ENCODE data around the gene C1QBP.

The C1QBP gene

GRCh38 chr17:5418858-5419355 is 20.0 kb downstream of the C1QBP start:
- H3K4me1 ChIP-seq (ENCODE audit: control insufficient read depth, insufficient read depth, low read length) = no peaks in the 10 kb centered on the region
- H3K36me3 ChIP-seq (ENCODE audit: control insufficient read depth, insufficient read depth, low read length) = peaks cover 9% of the 10 kb centered on the region; the same call in 1 of the 2 replicates
- H3K27ac ChIP-seq (ENCODE audit: low read length) = no peak overlapping the region
- WGBS (ENCODE audit: insufficient coverage, insufficient read length) = no CpG with 5 or more reads among the region's 26 CpGs
- H3K9me3 ChIP-seq (ENCODE audit: control insufficient read depth, insufficient read depth, low read length) = no peaks in the 10 kb centered on the region
- H3K4me3 ChIP-seq (ENCODE audit: low read length) = peak overlapping the region; percentile 68
- no peaks in the 10 kb centered on the region for H3K27me3 ChIP-seq (ENCODE audit: control insufficient read depth, insufficient read depth, low read length)
- DNase-seq (ENCODE audit: low read depth, low spot score) = no peak

- H3K36me3 ChIP-seq (ENCODE audit: control insufficient read depth, insufficient read depth, low read length) = peaks cover 6% of the 10 kb centered on the region; the same call in 1 of the 2 replicates
- no peaks in the 10 kb centered on the region for H3K9me3 ChIP-seq (ENCODE audit: control insufficient read depth, insufficient read depth, low read length)
- WGBS (ENCODE audit: insufficient coverage, insufficient read length) = no CpG with 5 or more reads among the region's 2 CpGs
- no peaks in the 10 kb centered on the region for H3K4me1 ChIP-seq (ENCODE audit: control insufficient read depth, insufficient read depth, low read length)
- no peaks in the 10 kb centered on the region for H3K27me3 ChIP-seq (ENCODE audit: control insufficient read depth, insufficient read depth, low read length)
- DNase-seq (ENCODE audit: low read depth, low spot score) = no peak
- no peak overlapping the region for H3K27ac ChIP-seq (ENCODE audit: low read length)
- no peak overlapping the region for H3K4me3 ChIP-seq (ENCODE audit: low read length)
Measured at GRCh38 chr17:5416901-5417300, 22.1 kb downstream of the C1QBP start.

- Histone ChIP-seq H3K4me1 (ENCODE audit: control insufficient read depth, insufficient read depth, low read length) (no peaks in the 10 kb centered on the region), H3K27me3 (ENCODE audit: control insufficient read depth, insufficient read depth, low read length) (no peaks in the 10 kb centered on the region), H3K4me3 (ENCODE audit: low read length) (no peak overlapping the region), H3K9me3 (ENCODE audit: control insufficient read depth, insufficient read depth, low read length) (no peaks in the 10 kb centered on the region), H3K27ac (ENCODE audit: low read length) (no peak overlapping the region), H3K36me3 (ENCODE audit: control insufficient read depth, insufficient read depth, low read length) (peaks cover 7% of the 10 kb centered on the region; the same call in 1 of the 2 replicates)
- DNase-seq (ENCODE audit: low read depth, low spot score) = no peak
- no CpG with 5 or more reads among the region's 4 CpGs for WGBS (ENCODE audit: insufficient coverage, insufficient read length)
Measured at GRCh38 chr17:5413682-5414081, 25.3 kb downstream of the C1QBP start.

- no peaks in the 10 kb centered on the region for H3K27me3 ChIP-seq (ENCODE audit: control insufficient read depth, insufficient read depth, low read length)
- no peaks in the 10 kb centered on the region for H3K9me3 ChIP-seq (ENCODE audit: control insufficient read depth, insufficient read depth, low read length)
- no CpG with 5 or more reads among the region's 7 CpGs for WGBS (ENCODE audit: insufficient coverage, insufficient read length)
- H3K27ac ChIP-seq (ENCODE audit: low read length) = no peak overlapping the region
- no peak overlapping the region for H3K4me3 ChIP-seq (ENCODE audit: low read length)
- peaks cover 21% of the 10 kb centered on the region; the same call in 1 of the 2 replicates for H3K36me3 ChIP-seq (ENCODE audit: control insufficient read depth, insufficient read depth, low read length)
- H3K4me1 ChIP-seq (ENCODE audit: control insufficient read depth, insufficient read depth, low read length) = no peaks in the 10 kb centered on the region
- no peak for DNase-seq (ENCODE audit: low read depth, low spot score)
Measured at GRCh38 chr17:5410594-5411272, 28.2 kb downstream of the C1QBP start.

- WGBS (ENCODE audit: insufficient coverage, insufficient read length) = no CpG with 5 or more reads among the region's 5 CpGs
- Histone ChIP-seq H3K27me3 (ENCODE audit: control insufficient read depth, insufficient read depth, low read length) (no peaks in the 10 kb centered on the region), H3K4me1 (ENCODE audit: control insufficient read depth, insufficient read depth, low read length) (no peaks in the 10 kb centered on the region), H3K36me3 (ENCODE audit: control insufficient read depth, insufficient read depth, low read length) (peaks cover 30% of the 10 kb centered on the region; the same call in 1 of the 2 replicates), H3K9me3 (ENCODE audit: control insufficient read depth, insufficient read depth, low read length) (no peaks in the 10 kb centered on the region), H3K4me3 (ENCODE audit: low read length) (no peak overlapping the region), H3K27ac (ENCODE audit: low read length) (no peak overlapping the region)
- DNase-seq (ENCODE audit: low read depth, low spot score) = no peak
Measured at GRCh38 chr17:5408186-5408585, 30.8 kb downstream of the C1QBP start.

- Histone ChIP-seq H3K36me3 (ENCODE audit: control insufficient read depth, insufficient read depth, low read length) (peaks cover 28% of the 10 kb centered on the region; the same call in 1 of the 2 replicates), H3K27me3 (ENCODE audit: control insufficient read depth, insufficient read depth, low read length) (no peaks in the 10 kb centered on the region), H3K4me1 (ENCODE audit: control insufficient read depth, insufficient read depth, low read length) (no peaks in the 10 kb centered on the region), H3K4me3 (ENCODE audit: low read length) (no peak overlapping the region), H3K9me3 (ENCODE audit: control insufficient read depth, insufficient read depth, low read length) (no peaks in the 10 kb centered on the region), H3K27ac (ENCODE audit: low read length) (no peak overlapping the region)
- no CpG with 5 or more reads among the region's 4 CpGs for WGBS (ENCODE audit: insufficient coverage, insufficient read length)
- DNase-seq (ENCODE audit: low read depth, low spot score) = no peak
Measured at GRCh38 chr17:5405400-5405799, 33.6 kb downstream of the C1QBP start.

GRCh38 chr17:5399767-5400166 is 39.2 kb downstream of the C1QBP start:
- no CpG with 5 or more reads among the region's 6 CpGs for WGBS (ENCODE audit: insufficient coverage, insufficient read length)
- no peak for DNase-seq (ENCODE audit: low read depth, low spot score)
- H3K27me3 ChIP-seq (ENCODE audit: control insufficient read depth, insufficient read depth, low read length) = no peaks in the 10 kb centered on the region
- no peak overlapping the region for H3K4me3 ChIP-seq (ENCODE audit: low read length)
- no peaks in the 10 kb centered on the region for H3K4me1 ChIP-seq (ENCODE audit: control insufficient read depth, insufficient read depth, low read length)
- H3K9me3 ChIP-seq (ENCODE audit: control insufficient read depth, insufficient read depth, low read length) = no peaks in the 10 kb centered on the region
- H3K36me3 ChIP-seq (ENCODE audit: control insufficient read depth, insufficient read depth, low read length) = peaks cover 12% of the 10 kb centered on the region; the same call in 1 of the 2 replicates
- no peak overlapping the region for H3K27ac ChIP-seq (ENCODE audit: low read length)

GRCh38 chr17:5396612-5397011 is 42.3 kb downstream of the C1QBP start:
- no CpG with 5 or more reads among the region's 2 CpGs for WGBS (ENCODE audit: insufficient coverage, insufficient read length)
- no peaks in the 10 kb centered on the region for H3K9me3 ChIP-seq (ENCODE audit: control insufficient read depth, insufficient read depth, low read length)
- H3K4me1 ChIP-seq (ENCODE audit: control insufficient read depth, insufficient read depth, low read length) = no peaks in the 10 kb centered on the region

GRCh38 chr17:5391678-5392077 is 47.3 kb downstream of the C1QBP start:
- H3K4me3 ChIP-seq (ENCODE audit: low read length) = no peak overlapping the region
- no peak for DNase-seq (ENCODE audit: low read depth, low spot score)
- H3K27me3 ChIP-seq (ENCODE audit: control insufficient read depth, insufficient read depth, low read length) = no peaks in the 10 kb centered on the region
- WGBS (ENCODE audit: insufficient coverage, insufficient read length) = no CpG with 5 or more reads among the region's 5 CpGs
- H3K36me3 ChIP-seq (ENCODE audit: control insufficient read depth, insufficient read depth, low read length) = peaks cover 26% of the 10 kb centered on the region; the same call in 1 of the 2 replicates
- no peaks in the 10 kb centered on the region for H3K9me3 ChIP-seq (ENCODE audit: control insufficient read depth, insufficient read depth, low read length)
- H3K4me1 ChIP-seq (ENCODE audit: control insufficient read depth, insufficient read depth, low read length) = no peaks in the 10 kb centered on the region
- H3K27ac ChIP-seq (ENCODE audit: low read length) = no peak overlapping the region

More at GRCh38 chr17:5396612-5397011, 42.3 kb downstream of the C1QBP start:
- peaks cover 21% of the 10 kb centered on the region; the same call in 1 of the 2 replicates for H3K36me3 ChIP-seq (ENCODE audit: control insufficient read depth, insufficient read depth, low read length)
- H3K4me3 ChIP-seq (ENCODE audit: low read length) = no peak overlapping the region
- no peak overlapping the region for H3K27ac ChIP-seq (ENCODE audit: low read length)
- no peak for DNase-seq (ENCODE audit: low read depth, low spot score)
- H3K27me3 ChIP-seq (ENCODE audit: control insufficient read depth, insufficient read depth, low read length) = no peaks in the 10 kb centered on the region

All from iPS DF 6.9 (cell line).